ENCODE results near the gene TEKT3.

Gene TEKT3

DNA sequence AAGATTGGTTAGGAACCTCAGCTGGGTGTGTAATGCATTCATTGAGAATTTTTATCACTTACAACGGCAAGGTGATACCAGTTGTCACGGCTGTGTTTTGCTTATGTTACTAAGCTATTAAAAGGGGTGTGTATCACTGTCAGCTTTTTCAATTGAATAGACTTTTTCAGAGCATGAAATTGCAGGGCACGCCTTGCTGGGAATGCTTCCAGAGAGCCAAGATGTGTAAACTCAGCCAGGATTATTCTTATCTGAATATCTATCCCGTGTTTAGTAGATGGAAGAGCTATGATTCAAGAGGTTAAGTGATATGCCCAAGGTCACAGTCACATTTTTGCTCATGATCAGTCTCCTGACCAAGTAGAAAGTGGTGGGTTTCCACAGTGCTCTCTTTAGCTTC is 6.6 kb upstream of the TEKT3 start:
- no peak for DNase-seq

DNA sequence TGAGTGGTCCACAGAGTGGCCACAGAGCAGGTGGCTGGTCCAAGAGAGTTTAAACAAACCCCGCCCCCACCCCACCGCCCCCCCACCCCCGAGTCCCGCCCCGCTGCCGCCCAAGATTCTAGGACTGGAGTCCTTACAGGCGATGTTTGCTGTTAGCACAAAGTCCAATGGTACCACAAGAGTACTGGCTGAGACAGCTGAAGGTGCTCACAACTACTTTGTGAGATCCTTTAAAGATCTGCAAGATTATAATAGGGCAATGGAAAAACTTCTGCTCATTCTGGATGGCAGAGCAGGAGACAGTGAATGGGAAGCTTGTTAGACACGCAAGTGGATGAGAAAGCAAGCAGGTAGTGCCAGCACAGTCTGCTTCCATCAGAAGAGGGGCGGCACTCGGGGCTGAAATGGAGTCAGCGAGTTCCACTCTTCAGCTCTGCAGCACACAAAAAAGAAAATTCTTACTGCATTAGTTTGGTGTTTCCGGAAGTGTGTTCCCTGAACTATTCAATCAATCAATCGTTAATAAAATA is 4.7 kb upstream of the TEKT3 start:
- DNase-seq = no peak

DNA sequence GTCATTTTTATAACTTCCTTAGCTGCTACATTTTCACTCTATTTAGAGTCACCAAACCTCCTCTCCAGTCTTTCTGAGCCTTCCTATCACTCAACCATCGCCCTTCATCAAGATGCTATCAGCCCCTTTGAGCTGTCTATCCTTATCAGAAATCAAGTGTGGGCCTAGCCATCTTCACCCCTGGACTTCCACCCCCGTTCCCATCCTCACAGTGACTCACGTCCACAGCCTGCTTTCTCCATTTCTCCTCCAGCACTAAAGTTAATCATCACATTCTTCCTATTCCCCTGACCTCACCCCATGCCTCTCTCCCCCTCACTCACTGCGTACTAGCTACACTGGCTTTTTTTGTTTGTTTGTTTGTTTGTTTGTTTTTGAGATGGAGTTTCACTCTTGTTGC is 2.4 kb upstream of the TEKT3 start:
- no peak for DNase-seq

DNA sequence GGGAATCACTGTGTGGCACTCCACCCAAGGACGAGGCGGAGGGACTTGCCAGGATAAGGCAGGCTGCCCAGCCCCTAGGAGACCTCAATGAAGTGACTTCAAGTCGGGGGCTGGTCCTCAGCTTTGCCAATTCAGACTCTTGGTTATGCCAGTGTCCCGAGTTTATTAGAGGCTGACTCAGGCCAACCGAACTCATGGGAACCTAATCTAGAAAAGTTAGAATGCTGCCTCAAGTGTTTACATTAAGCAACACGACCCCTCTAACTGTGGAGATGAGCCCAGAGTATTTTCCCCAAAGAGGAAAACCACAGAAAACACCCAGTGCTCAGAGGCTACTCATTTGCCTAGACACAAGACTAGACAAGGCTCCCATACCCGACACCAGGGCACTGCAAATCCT is 1.1 kb upstream of the TEKT3 start:
- DNase-seq = no peak

DNA sequence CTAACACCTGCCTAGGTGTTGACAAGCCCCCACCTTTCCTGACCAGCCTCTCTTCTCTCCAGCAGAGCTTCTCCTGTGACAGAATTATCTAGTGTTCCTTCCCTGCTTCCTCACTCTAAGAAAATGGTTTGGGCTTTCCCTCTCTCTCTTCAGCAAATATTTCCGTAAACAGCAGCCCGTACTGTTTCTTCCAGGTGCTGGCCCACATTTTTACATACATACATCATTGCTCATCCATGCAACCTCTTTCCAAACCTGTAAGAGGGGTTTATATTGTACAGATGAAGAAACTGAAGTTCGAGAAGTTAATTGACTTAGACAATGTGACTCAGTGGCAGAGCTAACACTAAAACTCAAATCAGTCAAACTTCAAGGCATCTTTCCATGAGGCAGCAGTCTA is 569 bp upstream of the TEKT3 start:
- no peak for DNase-seq

DNA sequence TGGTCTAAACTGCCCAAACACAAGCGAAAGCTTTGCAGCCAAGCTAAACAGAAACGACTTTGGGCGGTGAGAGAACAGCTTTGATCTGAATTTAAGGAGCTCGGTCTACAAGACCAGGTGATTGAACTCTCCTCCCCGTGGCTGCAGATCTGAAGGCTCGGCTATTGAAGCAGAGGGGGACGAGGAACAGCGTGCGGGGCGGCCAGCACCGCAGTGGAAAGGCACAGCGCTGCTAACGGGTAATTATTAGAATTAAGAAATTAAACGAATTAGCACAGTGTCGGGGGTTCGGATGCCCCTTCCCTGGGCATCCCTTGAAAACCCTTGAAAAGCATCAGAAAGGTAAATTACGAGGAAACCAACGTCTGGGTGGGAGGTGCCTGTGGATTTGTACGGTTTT is 431 bp downstream of the TEKT3 start:
- DNase-seq = no peak

DNA sequence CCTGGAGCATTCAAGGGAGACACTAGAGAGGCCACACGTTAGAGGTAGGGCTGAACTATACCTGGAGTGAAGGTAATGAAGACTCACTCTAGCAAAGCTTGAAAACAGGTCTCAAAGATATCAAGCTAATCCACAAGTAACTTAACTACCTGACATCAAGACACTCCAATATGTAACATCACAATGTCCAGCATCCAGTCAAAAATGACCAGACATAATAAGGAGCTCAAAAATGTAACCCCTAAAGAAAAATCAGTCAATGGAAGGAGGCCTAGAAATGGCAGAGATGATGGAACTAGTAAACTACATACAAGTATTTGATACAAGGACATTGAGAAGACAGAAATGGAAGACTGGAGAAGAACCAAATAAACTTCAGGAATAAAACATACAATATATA is 6.0 kb downstream of the TEKT3 start:
- DNase-seq = no peak

DNA sequence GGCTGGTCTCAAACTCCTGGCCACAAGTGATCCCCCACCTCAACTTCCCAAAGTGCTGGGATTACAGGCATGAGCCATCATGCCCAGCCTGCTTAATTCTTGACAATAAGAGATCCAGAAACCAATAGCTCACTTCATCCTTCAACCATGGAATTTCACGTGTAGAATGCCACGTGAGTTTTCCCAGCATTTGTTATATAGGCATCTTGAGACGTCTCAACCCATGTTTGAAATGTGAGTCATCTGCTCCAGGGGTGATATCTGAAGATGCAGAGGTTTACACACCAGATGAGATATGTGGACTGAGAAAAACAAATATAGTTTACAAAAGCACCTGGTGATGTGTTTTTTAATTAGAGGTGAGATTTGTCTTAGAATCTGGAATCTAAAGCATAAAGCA is 7.1 kb downstream of the TEKT3 start:
- DNase-seq = no peak

DNA sequence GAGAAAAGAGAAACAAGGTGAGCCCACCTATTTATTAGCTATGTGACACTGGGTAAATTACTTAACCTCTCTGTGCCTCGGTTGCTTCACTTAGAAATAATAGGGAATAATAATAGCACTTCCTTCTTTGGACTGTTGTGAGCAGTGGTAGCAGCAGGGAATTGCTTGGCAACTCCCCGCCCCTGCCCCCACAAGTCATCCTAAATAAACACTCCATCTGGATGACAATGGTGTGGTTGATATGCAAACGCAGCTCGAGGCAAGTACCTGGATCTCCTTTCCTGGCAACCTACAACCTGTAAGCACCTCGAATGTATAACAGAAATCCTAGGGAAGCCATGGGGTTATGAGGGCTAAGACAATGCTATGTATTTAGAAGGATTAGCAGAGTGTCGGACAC is 9.1 kb downstream of the TEKT3 start:
- no peak for DNase-seq

DNA sequence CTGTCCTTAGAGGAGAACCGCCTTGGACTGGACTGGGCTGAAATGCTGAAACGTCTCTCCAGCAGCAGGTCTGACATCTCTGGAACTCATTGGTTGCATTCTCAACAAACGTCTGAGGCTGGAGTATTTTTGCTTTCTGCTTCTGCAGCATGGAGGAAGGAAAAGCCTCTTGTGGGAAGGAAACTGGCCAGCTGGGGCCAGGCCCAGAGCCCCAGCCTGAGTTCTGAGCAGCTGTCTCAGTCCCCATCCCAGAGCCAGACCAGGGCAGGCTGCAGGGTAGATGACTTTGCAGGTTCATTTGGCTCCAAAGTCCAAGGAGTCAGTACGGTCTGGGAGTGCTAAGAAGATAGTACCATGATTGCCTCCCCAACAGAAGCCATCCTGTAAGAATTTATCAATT is 18.3 kb downstream of the TEKT3 start:
- DNase-seq = no peak

DNA sequence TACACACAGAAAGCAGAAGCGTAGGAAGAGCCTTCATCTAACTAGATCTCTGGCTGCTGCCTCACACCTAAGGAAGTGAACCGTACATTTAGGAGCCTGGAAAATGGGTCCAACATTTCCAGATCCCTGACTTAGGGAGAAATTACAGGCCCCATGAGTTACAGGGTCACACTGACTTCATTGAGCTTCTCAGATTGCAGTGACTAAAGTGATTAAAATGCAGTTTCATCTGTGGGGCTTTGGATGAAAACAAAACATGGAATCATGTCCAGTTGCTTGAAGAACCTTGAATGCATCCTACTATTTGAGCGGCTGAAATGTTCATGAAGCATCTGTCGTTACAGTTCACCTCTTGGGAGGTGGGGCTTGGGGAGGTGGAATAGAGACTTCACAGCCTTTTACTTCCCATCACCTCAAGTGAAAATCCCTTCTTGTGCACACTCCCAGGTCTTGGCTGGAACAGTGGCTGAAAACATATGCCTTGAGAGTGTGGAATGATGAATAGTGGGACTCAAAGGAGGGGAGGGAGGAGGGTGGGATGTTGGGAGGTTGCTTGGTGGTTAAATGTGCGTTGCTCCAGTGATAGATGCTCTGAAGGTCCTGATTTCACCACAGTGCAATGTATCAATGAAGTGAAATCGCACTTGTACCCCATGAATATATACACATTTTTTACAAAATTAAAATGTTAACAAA is 19.7 kb downstream of the TEKT3 start:
- no peak for DNase-seq

DNA sequence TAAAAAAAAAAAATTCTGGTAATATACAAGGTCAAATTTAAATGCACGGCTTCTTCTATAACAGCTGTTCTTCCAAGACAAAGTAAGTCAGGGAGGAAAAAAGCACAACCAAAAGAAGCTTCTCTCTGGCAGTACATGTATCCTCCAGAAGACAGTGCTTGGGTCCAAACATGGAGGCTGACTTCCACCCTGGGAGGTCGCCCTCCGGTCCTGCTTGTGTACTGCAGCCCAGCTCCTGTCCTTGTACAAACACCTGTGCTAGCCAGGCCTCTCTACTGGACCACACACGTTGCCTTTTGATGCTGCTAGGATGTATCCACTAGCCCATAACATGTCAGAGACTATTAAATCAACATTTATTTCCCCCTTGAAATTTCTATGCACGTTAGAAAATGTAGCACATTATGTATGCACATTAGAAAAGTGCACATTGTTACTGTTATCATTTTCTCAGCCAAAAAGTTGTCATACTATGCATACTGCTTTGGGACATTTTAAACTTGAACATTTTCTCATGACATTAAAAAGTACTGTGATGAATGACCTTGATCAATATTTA is 21.9 kb downstream of the TEKT3 start:
- DNase-seq = no peak

DNA sequence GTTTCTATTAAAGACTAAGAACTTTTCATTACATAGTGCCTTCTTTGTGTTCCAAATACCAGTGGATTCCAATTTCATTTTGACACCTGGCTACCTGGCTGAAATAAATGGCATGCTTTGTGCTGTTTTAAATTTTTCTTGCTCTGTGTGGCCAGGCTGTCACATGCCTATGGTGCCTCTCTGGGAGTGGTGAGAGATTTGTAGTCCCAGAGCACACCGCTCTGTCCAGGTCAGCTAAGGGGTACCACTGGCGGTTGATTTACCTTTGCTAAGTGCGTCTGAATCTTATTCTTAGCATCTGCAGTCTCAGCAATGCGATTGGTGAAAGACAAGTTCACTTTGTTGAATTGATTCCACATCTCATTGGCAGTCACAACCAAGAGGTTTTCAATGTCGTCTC is 29.4 kb downstream of the TEKT3 start:
- DNase-seq = no peak

DNA sequence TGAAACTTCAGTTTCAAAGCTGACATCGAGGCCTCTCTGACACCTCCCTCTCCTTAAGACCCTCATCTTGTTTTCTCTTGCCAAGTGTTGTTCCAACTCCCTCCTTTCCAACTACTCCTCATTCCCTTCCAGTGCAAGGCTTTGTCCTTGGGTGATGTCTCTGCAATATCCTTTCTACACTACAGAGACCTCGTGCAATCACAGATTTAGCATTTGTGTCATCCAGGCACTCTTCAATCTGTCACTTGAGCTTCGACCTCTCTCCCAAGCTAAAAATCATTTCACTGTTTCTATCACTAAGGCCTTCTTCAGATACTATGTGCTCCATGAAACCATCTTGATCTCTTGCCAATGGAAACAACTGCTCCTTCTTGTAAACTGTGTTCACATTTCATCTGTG is 31.6 kb downstream of the TEKT3 start:
- DNase-seq = no peak

DNA sequence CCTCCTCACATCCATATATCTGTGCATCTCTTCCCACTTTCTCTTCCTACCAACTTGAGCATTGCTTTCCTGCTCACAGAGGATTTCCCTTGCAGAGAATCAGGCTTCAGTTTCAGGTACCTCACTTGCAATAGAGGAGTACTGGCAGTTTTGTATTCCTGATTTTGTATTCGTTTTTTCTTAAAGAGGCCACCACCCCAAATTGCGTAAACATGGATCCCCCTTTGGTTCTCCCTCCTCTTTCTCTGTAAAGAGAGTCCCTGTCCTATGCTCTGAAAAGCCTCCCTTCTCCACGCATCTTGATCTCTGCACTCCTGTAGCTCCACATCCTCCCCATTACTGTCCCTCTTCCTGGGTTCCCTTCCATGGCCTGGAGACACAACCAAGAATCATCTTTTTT is 32.2 kb downstream of the TEKT3 start:
- DNase-seq = no peak

DNA sequence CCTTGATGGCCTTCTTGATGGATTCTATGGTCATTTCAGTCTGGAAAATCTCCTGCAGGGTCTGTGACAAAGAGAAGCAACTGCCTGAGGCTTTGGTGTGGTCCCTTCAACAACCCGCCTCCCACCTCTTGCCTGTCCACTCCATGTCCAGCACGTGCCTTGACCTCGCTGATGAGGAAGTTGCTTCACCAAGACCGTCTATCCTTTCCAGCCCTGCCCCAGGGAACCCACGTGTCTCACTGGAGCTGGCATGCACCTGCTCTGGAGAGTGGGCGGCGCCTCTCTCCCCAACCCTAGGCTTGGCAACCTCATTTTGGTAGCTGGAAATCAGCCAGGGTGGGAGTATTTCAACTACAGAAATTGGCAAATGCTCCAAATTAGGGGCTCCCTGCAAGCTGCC is 32.6 kb downstream of the TEKT3 start:
- no peak for DNase-seq

DNA sequence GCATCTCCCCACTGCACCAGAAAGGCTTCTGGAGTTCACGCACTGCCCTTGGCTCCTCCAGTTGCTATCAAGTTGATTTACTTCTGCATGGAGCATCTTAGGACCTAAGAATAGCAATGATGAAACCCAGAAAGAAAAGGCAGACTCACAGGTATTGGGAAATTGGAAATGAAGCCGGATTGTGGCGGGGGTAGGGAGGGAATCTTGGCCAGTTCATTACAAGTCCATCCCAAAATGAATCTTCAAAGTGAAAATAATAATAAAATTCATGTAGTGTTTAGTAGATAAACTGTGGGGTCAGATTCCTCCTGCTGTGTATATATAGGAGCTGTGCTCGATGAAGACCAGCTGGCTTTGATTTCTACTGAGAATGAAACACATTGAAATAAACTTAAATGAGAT is 33.7 kb downstream of the TEKT3 start:
- DNase-seq = no peak

DNA sequence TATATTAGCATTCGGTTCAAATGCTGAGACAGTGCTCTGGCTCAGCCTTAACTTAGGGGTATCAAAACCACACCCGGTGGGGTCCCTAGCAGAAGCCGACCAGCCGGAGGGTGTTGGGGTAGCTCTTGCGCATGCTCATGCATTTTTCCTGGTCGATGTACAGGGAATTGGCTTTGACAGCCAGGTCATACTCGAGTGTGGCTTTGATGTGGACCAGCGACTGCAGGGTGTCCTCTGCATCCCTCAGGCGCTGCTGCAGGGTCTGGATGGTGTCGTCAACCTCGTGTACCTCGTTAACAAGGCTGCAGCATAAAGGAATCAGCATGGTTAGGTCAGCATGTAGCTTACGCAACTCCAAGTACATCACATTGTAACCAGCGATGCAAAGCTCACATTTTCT is 37.5 kb downstream of the TEKT3 start:
- DNase-seq = no peak

DNA sequence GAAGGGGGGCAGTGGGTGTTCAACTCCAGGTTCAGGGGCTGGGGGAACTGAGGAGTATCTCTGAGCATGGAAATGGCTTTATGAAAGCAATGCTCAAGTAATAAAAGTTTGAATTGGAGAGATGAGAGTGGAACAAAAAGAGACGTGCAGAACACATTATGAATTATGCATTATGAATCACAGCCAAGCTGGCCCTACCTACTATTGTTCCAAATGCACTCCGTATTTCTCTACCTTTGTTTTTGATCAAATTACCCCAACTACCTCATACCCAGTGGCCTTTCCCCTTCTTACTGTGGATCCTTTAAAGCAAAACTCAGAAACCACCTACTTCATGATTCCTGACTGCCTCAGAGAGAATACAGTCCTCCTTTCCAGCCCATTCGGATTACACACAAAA is 38.1 kb downstream of the TEKT3 start:
- no peak for DNase-seq

DNA sequence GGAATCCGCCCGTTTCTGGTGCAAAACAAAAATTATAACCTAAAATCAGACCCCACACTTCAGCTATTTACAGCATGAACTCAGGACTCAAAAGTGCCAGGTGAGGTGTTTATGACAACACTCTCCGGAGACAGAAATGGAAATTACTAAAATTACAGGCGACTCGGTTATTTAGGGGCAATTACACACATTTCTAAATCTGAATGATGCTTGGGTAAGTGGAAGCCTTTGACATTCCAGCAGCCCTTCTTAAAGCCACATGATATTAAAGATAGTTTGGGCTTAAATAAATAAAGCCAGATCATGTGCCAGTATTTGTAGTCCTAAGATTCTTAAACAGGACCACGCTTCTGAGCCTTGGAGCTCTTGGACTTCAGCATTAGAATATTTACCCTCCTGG is 39.6 kb downstream of the TEKT3 start:
- DNase-seq = no peak

DNA sequence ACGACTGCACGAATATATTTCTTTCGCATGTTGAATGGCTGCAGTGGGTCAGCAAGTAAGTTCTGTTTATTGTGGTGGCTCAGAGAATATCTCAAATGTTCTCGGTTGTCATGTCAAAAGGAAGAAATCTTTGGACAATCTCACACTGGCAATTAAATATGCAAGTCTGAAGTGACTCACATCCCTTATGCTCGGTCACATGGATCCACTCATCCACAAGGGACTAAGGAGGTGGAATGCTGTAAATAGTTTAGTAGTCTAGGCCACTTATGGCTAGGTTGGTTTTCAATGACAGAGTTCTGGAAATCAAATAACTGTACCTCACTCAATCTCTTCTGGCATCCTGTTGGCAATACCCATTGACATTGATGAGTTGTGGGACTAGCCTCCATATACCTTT is 43.2 kb downstream of the TEKT3 start:
- no peak for DNase-seq

DNA sequence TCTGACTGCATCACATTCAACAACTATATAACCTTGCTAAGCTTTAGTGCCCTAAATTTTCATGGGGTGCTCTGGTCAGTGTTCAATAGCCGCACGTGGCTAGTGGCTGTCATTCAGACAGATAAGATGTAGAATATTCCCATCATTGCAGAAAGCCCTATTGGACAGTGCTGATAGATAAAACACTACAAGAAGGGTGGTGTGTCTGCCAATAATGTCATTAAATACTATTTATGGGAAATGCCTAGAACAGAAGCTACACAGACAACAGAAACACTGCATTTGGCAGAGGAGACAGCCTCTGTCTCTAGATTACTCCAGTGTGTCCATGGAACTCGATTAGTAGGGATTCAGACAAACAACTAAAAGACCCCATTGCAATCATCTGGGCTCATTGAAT is 47.8 kb downstream of the TEKT3 start:
- DNase-seq = no peak

DNA sequence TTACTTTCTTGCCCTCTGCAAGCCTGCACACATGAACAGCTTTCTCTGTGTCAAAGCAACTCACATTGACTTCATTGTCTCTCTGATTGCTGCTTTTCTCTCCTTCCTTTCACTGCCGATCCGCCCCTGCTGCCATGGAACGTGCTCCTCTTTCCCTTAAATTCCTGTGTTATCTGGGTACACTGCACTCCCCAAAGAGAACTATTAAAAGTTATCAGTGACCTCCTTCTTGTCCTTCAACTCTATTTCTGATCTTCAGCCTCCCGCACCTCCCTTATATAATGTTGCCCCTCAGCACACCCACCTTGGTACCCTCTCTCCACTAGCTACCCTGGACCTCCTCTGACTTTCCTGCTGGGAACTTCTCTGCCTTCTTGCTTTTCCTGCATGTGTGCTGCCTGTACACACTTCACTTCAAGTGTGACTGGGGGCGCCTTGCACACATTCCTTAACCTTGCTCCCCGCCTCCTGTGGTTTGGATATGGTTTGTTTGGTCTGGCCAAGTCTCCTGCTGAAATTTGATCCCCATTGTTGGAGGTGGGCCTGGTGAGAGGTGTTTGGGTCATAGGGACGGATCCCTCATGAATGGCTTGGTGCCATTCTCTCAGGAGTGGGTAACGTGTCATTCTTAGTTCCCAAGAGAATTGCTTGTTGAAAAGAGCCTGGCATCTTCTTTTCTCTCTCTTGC is 49.6 kb downstream of the TEKT3 start:
- DNase-seq = no peak

DNA sequence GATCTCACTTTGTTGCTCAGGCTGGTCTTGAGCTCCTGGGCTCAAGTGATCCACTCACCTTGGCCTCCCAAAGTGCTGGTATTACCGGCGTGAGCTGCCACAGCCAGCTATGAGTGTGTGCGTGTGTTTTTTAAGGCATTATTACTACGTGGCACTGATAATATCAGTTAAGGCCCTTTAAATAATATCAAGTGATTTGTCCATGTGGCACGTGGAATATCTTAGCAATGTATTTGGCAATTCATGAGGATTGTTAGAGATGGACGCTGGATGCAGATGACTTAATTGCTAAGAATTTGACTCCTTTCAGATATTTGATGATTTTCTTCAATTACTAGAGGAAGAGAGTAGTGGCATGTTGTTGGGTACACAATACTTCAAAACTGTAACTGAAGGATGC is 50.8 kb downstream of the TEKT3 start:
- DNase-seq = no peak
